Stimulated activated CD4-positive, alpha-beta T cell treated with anti-CD3 and anti-CD28 coated beads, Interleukin-1b, Interleukin-23, amount 100 ng/mL, for 48 hours (primary cell): ENCODE measurements around the gene PABPN1L.
"Not testable (repeated sequence)": the region's sequence is repeated elsewhere in the genome, so short reads cannot be mapped to it uniquely, and the experiment has no call there.

Experiments used
- DNase-seq: peaks from one replicate; pipeline ENCODE4 v3.0.0-alpha.2; 2020

PABPN1L gene

DNA sequence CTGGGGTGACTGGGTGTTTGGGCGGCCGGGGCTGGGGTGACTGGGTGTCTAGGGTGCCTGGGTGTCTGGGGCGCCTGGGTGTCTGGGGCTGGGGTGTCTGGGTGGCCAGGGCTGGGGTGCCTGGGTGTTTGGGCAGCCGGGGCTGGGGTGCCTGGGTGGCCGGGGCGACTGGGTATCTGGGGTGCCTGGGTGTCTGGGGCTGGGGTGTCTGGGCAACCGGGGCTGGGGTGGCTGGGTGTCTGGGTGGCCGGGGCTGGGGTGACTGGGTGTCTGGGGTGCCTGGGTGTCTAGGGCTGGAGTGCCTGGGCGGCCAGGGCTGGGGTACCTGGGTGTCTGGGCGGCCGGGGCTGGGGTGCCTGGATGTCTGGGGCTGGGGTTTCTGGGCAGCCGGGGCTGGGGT, 41.3 kb downstream of the PABPN1L start:
- DNase-seq, result no peak

GRCh38 chr16:88824256-88825077, 42.0 kb downstream of the PABPN1L start:
- no peak for DNase-seq

DNA sequence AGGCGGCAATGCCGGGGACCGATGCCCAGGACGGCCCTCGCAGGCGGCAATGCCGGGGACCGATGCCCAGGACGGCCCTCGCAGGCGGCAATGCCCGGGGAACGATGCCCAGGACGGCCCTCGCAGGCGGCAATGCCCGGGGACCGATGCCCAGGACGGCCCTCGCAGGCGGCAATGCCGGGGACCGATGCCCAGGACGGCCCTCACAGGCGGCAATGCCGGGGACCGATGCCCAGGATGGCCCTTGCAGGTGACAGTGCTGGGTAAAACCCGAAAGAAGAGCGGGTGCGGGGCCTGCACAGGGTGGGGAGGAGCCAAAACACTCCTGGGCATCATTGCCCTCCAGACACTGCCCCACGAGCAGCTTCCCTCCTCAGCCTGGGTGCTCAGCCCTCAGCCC, 42.8 kb downstream of the PABPN1L start:
- DNase-seq, result not testable (repeated sequence)

GRCh38 chr16:88822281-88823040, 44.0 kb downstream of the PABPN1L start:
- no peak for DNase-seq

DNA sequence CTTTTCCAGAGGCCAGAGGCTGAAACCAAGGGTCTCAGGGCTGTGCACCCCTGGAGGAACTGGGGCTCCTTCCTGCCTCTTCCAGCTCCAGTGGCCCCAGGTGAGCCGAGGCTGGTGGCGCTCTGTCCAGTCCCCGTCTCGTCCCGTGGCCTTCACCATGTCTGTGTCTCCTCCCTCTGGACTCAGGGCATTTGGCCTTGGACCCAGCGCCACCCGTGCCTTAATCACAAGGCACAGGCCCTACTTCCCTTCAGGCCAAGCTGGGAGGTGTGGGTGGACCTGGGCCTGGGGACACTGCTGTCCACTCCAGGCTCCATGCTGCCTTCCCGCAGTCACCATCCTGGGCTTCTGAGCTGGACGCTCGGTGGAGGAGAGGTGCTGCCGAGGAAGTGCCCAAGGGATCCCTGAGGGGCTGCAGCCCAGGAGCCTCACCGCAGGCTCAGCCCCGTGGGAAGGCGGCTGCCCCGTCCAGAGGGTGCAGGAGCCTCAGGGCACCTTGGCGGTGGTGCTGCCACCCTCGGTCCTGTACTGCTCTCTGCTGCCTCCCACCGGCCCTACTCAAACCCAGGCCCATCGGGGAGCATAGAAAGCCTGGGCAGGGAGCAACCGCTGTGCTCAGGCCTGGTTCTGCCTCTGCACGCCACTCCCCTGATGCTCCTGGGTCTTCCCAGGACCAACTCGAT, 45.2 kb downstream of the PABPN1L start:
- no peak for DNase-seq

GRCh38 chr16:88820385-88821025, 46.0 kb downstream of the PABPN1L start:
- no peak for DNase-seq

DNA sequence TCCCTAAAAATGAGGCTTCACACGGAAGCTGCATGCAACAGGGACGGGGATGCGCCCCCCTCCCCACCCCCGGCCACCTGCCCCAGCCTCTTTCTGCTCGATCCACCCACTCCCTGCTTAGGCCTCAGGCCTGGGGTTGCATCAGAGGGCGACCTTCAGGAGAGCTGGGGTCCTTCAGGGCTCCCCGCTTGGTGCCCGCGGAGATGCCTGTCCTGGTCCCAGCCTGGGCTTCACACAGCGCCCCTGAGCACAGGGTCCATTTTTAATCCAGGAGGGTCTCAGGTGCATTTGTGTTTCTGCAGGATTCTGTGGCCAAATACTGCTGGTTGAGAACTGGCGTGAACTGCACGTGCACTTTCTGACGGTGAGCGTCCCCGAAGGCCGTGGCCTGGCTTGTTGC, 47.3 kb downstream of the PABPN1L start:
- no peak for DNase-seq

- DNase-seq, result no peak
Observed at GRCh38 chr16:88818575-88818874, 47.9 kb downstream of the PABPN1L start.

DNA sequence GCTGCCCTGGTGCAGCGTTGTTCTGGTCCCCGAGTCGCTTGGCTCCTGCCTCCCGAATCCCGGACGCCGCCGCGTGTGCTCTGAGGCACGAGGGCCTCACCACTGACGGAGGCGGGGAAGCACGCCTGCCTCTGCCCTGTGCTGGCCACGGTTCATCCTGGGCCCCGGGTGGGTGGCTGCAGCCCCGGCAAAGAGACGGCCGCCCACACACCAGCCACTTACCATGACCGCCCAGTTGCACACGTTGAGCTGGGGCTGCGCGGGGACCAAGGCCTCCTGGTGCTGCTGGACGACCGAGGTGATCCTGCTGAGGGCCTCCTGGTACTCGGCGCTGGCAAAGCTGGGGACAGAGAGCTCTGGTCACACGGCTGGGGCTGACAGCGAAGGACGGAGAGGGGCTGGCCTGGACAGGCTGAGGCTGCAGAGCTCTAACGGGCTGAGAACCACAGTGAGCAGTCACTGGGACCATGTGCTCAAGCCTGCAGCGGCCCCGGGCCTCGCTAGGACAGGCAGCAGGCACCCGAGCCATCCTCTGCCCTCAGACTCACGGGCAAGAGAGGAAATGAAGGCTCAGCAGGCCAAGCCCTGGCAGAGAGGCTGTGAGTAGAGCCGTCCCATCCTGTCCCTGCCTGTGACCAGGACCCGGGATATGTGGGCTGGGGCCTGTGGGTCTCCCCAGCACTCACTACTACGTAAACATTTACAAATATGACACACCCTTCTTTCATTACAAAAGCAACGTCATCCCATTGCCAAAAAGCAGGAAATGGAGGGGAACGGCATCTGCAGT, 48.5 kb downstream of the PABPN1L start:
- no peak for DNase-seq

- no peak for DNase-seq
Observed at GRCh38 chr16:88816736-88817535, 49.5 kb downstream of the PABPN1L start.

DNA sequence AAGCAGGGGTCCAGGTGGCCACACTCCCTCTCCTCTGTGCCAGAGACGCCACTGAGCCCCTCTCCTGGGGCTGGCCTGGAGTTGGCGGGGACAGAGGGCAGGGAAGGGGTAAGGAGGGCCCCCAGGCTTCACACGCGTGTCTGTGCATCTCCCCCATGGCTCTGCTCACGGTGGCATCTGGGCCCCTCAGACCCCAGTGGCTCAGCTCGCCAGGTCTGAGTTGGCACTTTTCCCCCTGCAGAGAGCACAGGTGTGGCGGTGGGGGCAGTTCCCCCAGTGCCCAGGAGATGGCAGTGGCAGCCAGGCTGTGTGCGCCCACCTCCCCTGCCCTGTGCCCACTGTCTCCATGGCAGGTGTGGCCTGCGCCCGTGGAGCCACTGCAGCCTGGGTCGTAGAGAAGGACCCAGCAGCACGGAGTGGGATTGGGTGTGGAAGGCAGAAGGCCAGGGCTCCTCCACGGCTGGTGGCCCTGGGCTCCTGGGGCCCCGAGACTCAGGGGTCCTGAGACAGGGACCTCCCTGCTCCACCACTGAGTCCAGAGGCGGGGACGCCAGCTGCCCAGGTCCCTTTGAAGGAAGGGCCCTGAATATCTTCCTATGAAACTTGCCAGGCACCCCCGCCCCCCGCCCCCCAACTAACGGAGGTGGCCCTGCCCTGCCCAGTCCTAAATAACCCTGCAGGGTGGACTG, 50.4 kb downstream of the PABPN1L start:
- peak; percentile 55 for DNase-seq

DNA sequence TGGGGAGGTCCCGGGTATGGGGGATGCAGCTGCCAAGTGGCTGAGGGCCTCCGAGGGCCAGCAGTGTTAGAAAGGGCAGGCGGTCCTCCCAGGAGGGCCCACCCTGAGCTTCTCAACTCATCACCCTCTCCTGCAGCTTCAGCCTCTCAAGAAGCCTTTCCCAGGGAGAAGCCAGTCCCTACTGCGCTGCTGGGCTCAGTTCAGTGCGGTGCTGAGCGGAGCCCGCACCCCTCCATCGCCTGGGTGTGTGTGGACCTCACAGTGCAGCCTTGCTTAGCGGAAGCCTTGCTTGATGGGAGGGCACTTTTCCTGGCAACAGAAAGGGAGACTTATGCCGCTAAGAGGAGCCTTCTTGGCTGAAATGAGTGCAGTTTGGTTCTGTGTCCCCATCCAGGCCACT, 51.2 kb downstream of the PABPN1L start:
- DNase-seq, result no peak

DNA sequence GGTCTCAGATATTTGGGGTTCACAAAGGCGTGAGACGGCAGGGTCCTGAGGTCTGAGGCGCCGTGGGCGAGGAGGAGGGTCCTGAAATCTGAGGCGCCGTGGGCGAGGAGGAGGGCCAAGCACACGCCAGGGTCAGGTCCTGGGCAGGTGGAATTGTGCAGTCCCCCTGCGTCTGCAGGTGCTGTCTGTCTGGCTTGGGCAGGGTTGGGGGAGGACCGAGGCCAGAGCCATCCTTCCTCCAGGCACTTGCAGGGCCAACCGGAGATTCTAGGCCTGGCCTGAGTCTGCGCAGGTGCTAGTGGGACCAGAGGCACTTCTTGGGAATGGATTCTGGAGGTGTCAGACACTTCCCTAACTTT, 52.3 kb downstream of the PABPN1L start:
- no peak for DNase-seq
